Endothelial cell of umbilical vein (primary cell): ENCODE results near the gene PTPRZ1. TPM values are rescaled to one million over a fixed set of nuclear protein-coding genes. Genes with fewer than 3 reads are reported as not detected.

Experiments
- BruUV-seq: library from RNA; stranded (reverse); fragments of 400-500 nt; replicated peaks from 2 replicates; lab custom pipeline; 2021; lab: Mats Ljungman, UMichigan
- CTCF ChIA-PET: fragments of 300-600, 350-600 bp; sonication (Branson Sonifier 250); formaldehyde crosslinking; loops from one replicate; lab custom pipeline; 2021; ENCODE audit warnings: antibody characterized with exemption, inconsistent platforms; lab: Charles Lee
- POLR2A ChIA-PET: fragments of 300-600, 350-600 bp; sonication (Branson Sonifier 250); formaldehyde crosslinking; loops from one replicate; lab custom pipeline; 2021; ENCODE audit warnings: antibody characterized with exemption, inconsistent platforms; lab: Charles Lee
- DNase-seq: peaks from one replicate; pipeline ENCODE4 v3.0.0-alpha.2; 2011; ENCODE audit warnings: low read depth, low spot score
- FAIRE-seq: peaks from 2 replicates; lab custom pipeline; 2011; peaks lifted over from hg19 to GRCh38; lab: Jason Lieb, UNC
- H2AFZ ChIP-seq: 2 replicates; pipeline ENCODE4 v1.6.0; 2012; ENCODE audit warnings: low read depth, low read length, control low read depth, inconsistent platforms
- H3K27ac ChIP-seq: 2 replicates; pipeline ENCODE4 v1.5.1; 2011; ENCODE audit warnings: low read depth, mild to moderate bottlenecking, control low read depth, low read length, moderate library complexity; ENCODE audit not compliant: insufficient read depth
- H3K27me3 ChIP-seq, 2 experiments: 2 replicates each; pipeline versions ENCODE4 v1.6.0 to v1.6.1; 2011; ENCODE audit warnings: low read length in 2 of 2, mixed read lengths in 1 of 2; ENCODE audit not compliant: control insufficient read depth in 2 of 2, insufficient read depth in 2 of 2
- H3K36me3 ChIP-seq, 2 experiments: 2 replicates in 1 of 2; 3 replicates in 1 of 2; pipeline ENCODE4 v1.5.1; 2011; ENCODE audit warnings: low read length in 2 of 2, mild to moderate bottlenecking in 1 of 2, moderate library complexity in 1 of 2; ENCODE audit not compliant: control insufficient read depth in 2 of 2, insufficient read depth in 2 of 2; ENCODE audit errors: extremely low read depth in 1 of 2
- H3K4me1 ChIP-seq: 3 replicates; pipeline ENCODE4 v1.5.1; 2011; ENCODE audit warnings: mild to moderate bottlenecking, low read length; ENCODE audit not compliant: control insufficient read depth, insufficient read depth; ENCODE audit errors: extremely low read depth
- H3K4me2 ChIP-seq: 2 replicates; pipeline ENCODE4 v1.6.1; 2011; ENCODE audit warnings: low read length, control low read depth, mixed read lengths; ENCODE audit not compliant: insufficient read depth
- H3K4me3 ChIP-seq, 3 experiments: fragments of 200-600 bp in 1 of 3; sonication (generic), shearing (Covaris generic) in 1 of 3; replicated peaks in 1 of 3; 2 replicates each; pipeline ENCODE4 v1.5.1; 2011 to 2016; ENCODE audit warnings: control low read depth in 3 of 3, low read length in 3 of 3, mild to moderate bottlenecking in 2 of 3, inconsistent platforms in 1 of 3, low read depth in 1 of 3, moderate library complexity in 1 of 3; ENCODE audit not compliant: insufficient read depth in 1 of 3
- H3K79me2 ChIP-seq: 2 replicates; pipeline ENCODE4 v1.6.0; 2012; ENCODE audit warnings: low read length, inconsistent platforms; ENCODE audit not compliant: control insufficient read depth, insufficient read depth
- H3K9ac ChIP-seq: replicated peaks from 2 replicates; pipeline ENCODE3; 2011; ENCODE audit warnings: low read length, control low read depth; ENCODE audit not compliant: insufficient read depth; ENCODE audit errors: extremely low read depth
- H3K9me1 ChIP-seq: replicated peaks from 3 replicates; pipeline ENCODE4 v1.6.0; 2011; ENCODE audit warnings: mild to moderate bottlenecking, low read length; ENCODE audit not compliant: control insufficient read depth, insufficient read depth; ENCODE audit errors: extremely low read depth
- H3K9me3 ChIP-seq: replicated peaks from 2 replicates; pipeline ENCODE4 v1.5.1; 2012; ENCODE audit warnings: low read length, inconsistent platforms; ENCODE audit not compliant: control insufficient read depth, insufficient read depth
- H4K20me1 ChIP-seq: replicated peaks from 2 replicates; pipeline ENCODE3; 2011; ENCODE audit warnings: mild to moderate bottlenecking, low read length; ENCODE audit not compliant: control insufficient read depth, insufficient read depth; ENCODE audit errors: extremely low read depth
- EZH2 ChIP-seq: IDR thresholded peaks from 2 replicates; pipeline ENCODE4 v1.6.1; 2012; ENCODE audit warnings: borderline replicate concordance, low read depth, mild to moderate bottlenecking, moderate library complexity, low read length, inconsistent platforms; ENCODE audit not compliant: severe bottlenecking
- FOS ChIP-seq: IDR thresholded peaks from 2 replicates; pipeline ENCODE4 v1.6.1; 2011; ENCODE audit warnings: mild to moderate bottlenecking, low read length, moderate library complexity, borderline replicate concordance; ENCODE audit not compliant: insufficient read depth
- GATA2 ChIP-seq: IDR thresholded peaks from 2 replicates; pipeline ENCODE4 v1.7.0; 2011; ENCODE audit warnings: low read depth, mild to moderate bottlenecking, moderate library complexity, mixed read lengths, low read length; ENCODE audit not compliant: insufficient read length, insufficient read depth
- JUN ChIP-seq: IDR thresholded peaks from 2 replicates; pipeline ENCODE4 v1.6.1; 2011; ENCODE audit warnings: borderline replicate concordance, low read depth; ENCODE audit not compliant: insufficient read length, insufficient read depth
- MYC ChIP-seq: IDR thresholded peaks from one replicate; pipeline ENCODE4 v1.6.1; 2011; ENCODE audit warnings: mild to moderate bottlenecking, low read depth, low read length
- POLR2A ChIP-seq: IDR thresholded peaks from 2 replicates; pipeline ENCODE4 v1.6.1; 2012; ENCODE audit warnings: low read depth, mild to moderate bottlenecking, control low read depth, low read length
- dilution Hi-C: fragments of 300-500 bp; cut with MboI; formaldehyde crosslinking; loops from one replicate; pipeline ENCODE4 v1.15.0; 2019; ENCODE audit warnings: low sequenced_read_pairs; ENCODE audit not compliant: extremely low pct_ligation_motif_present
- intact Hi-C: fragments of 100-400 bp; cut with micrococcal nuclease; formaldehyde crosslinking; loops from one replicate; pipeline ENCODE4 v1.10.0; 2022
- polyA plus RNA-seq, 4 experiments: library from polyadenylated mRNA; depleted of rRNA in 3 of 4; stranded (reverse) in 3 of 4; unstranded in 1 of 4; fragments of >200 nt; gene quantifications; 2 replicates each; pipeline versions ENCODE4 v1.2.1 to v1.2.3, GENCODE V29; 2011 to 2012; ENCODE audit warnings: missing spikeins in 1 of 4
- total RNA-seq: library from RNA; stranded (reverse); gene quantifications from 2 replicates; pipeline ENCODE4 v1.2.3, GENCODE V29; 2021
- TF ChIP-seq, protein P1 (sequence below): IDR thresholded peaks from 2 replicates; pipeline ENCODE4 v1.6.1; 2011; ENCODE audit not compliant: insufficient read depth, insufficient read length
- TF ChIP-seq, protein P2 (sequence below), 2 donors: IDR thresholded peaks; 1 replicate in 1 of 2; 2 replicates in 1 of 2; pipeline ENCODE4 v1.5.1; 2011; ENCODE audit warnings: low read length in 2 of 2, mild to moderate bottlenecking in 2 of 2, moderate library complexity in 2 of 2, control low read depth in 1 of 2, inconsistent platforms in 1 of 2, low read depth in 1 of 2; ENCODE audit not compliant: insufficient read depth in 1 of 2; ENCODE audit errors: extremely low read depth in 1 of 2

PTPRZ1 gene
- total and polyA plus RNA-seq, 2 donors (not counting 3 experiments of a cell fraction or from before 2014, with no cell fraction given) = 0.07 TPM; not detected in 1

DNA sequence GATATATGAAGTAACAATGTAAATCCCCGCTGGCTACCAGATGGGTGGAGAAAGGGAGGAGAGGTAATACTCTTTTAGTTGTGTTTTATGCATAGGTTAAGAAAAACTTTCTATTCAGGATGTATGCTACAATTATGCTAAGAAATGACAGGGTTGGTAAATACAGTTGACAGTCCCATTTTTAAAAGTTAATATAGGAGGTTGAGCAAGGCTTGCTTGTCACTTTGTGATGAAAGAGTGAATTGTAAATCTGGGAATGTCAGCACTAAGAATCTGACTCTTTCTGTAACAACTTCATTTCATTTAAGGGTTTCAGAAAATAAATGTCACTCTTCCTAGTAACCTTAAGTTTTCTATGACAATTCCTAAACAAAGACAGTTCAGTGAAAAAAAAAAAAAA lies 59.8 kb downstream of the PTPRZ1 start:
- no TSS peak for BruUV-seq
- intact Hi-C loops = no loop called here
- dilution Hi-C loops = no loop called here
- Histone ChIP-seq H3K9me3 (no peaks in the 10 kb centered on the region), H3K9me1 (no peaks in the 10 kb centered on the region), H2AFZ (no peak overlapping the region), H3K4me2 (no peak overlapping the region), H3K79me2 (no peaks in the 10 kb centered on the region), H3K9ac (no peak overlapping the region), H3K27me3 (no peaks in the 10 kb centered on the region), H3K4me1 (no peaks in the 10 kb centered on the region), H3K36me3 (no peaks in the 10 kb centered on the region), H3K4me3 (no peak overlapping the region), H4K20me1 (no peaks in the 10 kb centered on the region), H3K27ac (no peak overlapping the region)
- FAIRE-seq (no peak), DNase-seq (no peak)
- TF ChIP-seq GATA2 (no peak), EZH2 (no peak), FOS (no peak), JUN (no peak), POLR2A (no peak), MYC (no peak)
- TF ChIP-seq, protein P1, sequence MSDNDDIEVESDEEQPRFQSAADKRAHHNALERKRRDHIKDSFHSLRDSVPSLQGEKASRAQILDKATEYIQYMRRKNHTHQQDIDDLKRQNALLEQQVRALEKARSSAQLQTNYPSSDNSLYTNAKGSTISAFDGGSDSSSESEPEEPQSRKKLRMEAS = no peak
- TF ChIP-seq, protein P2, sequence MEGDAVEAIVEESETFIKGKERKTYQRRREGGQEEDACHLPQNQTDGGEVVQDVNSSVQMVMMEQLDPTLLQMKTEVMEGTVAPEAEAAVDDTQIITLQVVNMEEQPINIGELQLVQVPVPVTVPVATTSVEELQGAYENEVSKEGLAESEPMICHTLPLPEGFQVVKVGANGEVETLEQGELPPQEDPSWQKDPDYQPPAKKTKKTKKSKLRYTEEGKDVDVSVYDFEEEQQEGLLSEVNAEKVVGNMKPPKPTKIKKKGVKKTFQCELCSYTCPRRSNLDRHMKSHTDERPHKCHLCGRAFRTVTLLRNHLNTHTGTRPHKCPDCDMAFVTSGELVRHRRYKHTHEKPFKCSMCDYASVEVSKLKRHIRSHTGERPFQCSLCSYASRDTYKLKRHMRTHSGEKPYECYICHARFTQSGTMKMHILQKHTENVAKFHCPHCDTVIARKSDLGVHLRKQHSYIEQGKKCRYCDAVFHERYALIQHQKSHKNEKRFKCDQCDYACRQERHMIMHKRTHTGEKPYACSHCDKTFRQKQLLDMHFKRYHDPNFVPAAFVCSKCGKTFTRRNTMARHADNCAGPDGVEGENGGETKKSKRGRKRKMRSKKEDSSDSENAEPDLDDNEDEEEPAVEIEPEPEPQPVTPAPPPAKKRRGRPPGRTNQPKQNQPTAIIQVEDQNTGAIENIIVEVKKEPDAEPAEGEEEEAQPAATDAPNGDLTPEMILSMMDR (IDR thresholded peaks at IDR 0.05; ENCODE audit: extremely low read depth in 1 of 2, insufficient read depth in 1 of 2, low read depth in 1 of 2, low read length in 2 of 2) = no peak
- ChIA-PET CTCF (no interaction called here), POLR2A (no interaction called here)
